H1 (cell line): Measurements from ENCODE around the gene CLDN6. TPM values are rescaled to one million over a fixed set of nuclear protein-coding genes. Genes with fewer than 3 reads are reported as not detected.

Source experiments
- ATF3 ChIP-seq: IDR thresholded peaks from 2 replicates; pipeline ENCODE4 v1.6.1; 2011; ENCODE audit warnings: low read depth, mild to moderate bottlenecking, low read length; ENCODE audit not compliant: insufficient read depth
- CBX5 ChIP-seq: fragments of 300-800, 300-1000 bp; sonication (generic); IDR thresholded peaks from 2 replicates; pipeline ENCODE4 v1.7.1; 2016; ENCODE audit warnings: antibody characterized with exemption, low read length, low read depth
- CHD7 ChIP-seq: fragments of 300-600 bp; sonication (generic); IDR thresholded peaks from 2 replicates; pipeline ENCODE4 v1.7.1; 2012; ENCODE audit warnings: low read length, moderate library complexity, mild to moderate bottlenecking, inconsistent platforms; ENCODE audit not compliant: insufficient replicate concordance
- CTBP2 ChIP-seq: IDR thresholded peaks from 2 replicates; pipeline ENCODE4 v1.7.0; 2011; ENCODE audit warnings: borderline replicate concordance, mild to moderate bottlenecking, moderate library complexity, mixed read lengths, low read length; ENCODE audit not compliant: insufficient read depth, insufficient read length
- GABPA ChIP-seq: IDR thresholded peaks from 2 replicates; pipeline ENCODE4 v1.6.1; 2011; ENCODE audit warnings: mild to moderate bottlenecking, low read length, moderate library complexity, borderline replicate concordance; ENCODE audit not compliant: insufficient read depth
- JUND ChIP-seq: IDR thresholded peaks from 2 replicates; pipeline ENCODE4 v1.6.1; 2011; ENCODE audit warnings: mild to moderate bottlenecking, improper control_type of control experiment, low read length
- PHF8 ChIP-seq: fragments of 200-600 bp; sonication (generic); conservative IDR thresholded peaks from 2 replicates; pipeline ENCODE4 v1.7.1; 2012; ENCODE audit warnings: low read depth, mild to moderate bottlenecking, inconsistent platforms, low read length, moderate library complexity
- SP4 ChIP-seq: IDR thresholded peaks from 2 replicates; pipeline ENCODE4 v1.6.1; 2012; ENCODE audit warnings: low read length, inconsistent platforms
- USF2 ChIP-seq: IDR thresholded peaks from 2 replicates; pipeline ENCODE4 v1.6.1; 2011; ENCODE audit warnings: low read length, improper control_type of control experiment
- polyA plus RNA-seq, 7 experiments: library from polyadenylated mRNA; depleted of rRNA in 3 of 7; stranded (reverse) in 5 of 7; unstranded in 2 of 7; fragments of >200 nt in 5 of 7; fragments of 200-250 nt in 2 of 7; gene quantifications; 1 replicate in 5 of 7; 2 replicates in 1 of 7; 4 replicates in 1 of 7; pipeline versions ENCODE4 v1.2.1 to v1.2.3, GENCODE V29; 2011 to 2013; ENCODE audit warnings: missing spikeins in 2 of 7, mixed read lengths in 2 of 7
- total RNA-seq: library from RNA; stranded (reverse); fragmentation: NEBNext Ultra II Directional; extraction: Animal tissue kit (Norgen Biotek cat#: 25700); gene quantifications from 2 replicates; pipeline ENCODE4 v1.2.1, GENCODE V29; 2021

Gene CLDN6
- total and polyA plus RNA-seq, 2 of the 8 experiments (the other 6 are each of a cell fraction or from before 2014, with no cell fraction given) = 747 to 1,115 TPM

- TF ChIP-seq CHD7 (no peak), JUND (no peak), PHF8 (no peak), GABPA (no peak), USF2 (peak; percentile 58), CBX5 (no peak), ATF3 (no peak), CTBP2 (no peak), SP4 (no peak)
Measured at GRCh38 chr16:3004781-3005284, 13.2 kb downstream of the CLDN6 start (continued).
